GM04504 (cell line): Measurements from ENCODE around the gene KCNK7.
A peak's percentile ranks its signal among the peaks of the same experiment; 100 is the strongest.

Source experiments
- DNase-seq: peaks from one replicate; pipeline ENCODE4 v3.0.0-alpha.2; 2012; ENCODE audit warnings: low read depth

KCNK7 gene

DNA sequence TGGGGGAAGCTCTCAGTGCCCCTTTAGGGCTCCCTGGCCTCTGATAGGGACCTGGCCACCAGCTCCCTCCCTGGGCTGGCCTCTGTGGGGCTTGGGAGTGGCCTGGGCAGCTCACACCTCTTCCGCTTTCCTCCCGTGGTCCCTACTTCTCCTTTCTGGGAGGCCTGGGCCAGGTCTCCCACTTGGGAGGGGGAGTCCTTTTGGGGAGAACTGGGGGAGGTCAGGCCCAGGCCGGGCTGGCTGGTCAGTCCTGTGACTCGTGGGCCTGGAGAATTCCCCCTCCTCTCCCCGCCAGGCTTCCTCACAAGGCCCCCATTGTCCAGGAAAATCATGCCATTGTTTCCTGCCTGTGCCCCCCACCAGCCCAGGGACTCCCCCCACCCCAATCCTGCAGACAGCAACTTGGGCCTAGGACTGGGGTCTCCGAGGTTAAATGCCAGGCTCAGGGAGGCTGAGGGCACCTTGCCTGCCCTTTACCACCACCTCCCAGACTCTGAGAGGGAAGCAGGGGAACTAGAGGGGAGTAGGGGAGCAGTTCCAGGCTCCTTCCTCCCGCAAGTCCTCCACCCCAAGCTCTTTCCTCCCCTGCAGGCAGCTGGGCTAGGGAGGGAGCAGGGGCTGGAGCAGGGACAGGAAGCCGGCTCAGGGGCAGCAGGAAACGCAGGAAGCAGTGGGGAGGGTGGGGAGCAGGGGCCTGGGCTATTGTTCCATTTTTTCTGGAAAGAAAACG lies 15.6 kb upstream of the KCNK7 start:
- DNase-seq: no peak

GRCh38 chr11:65610404-65610803 lies 14.8 kb upstream of the KCNK7 start:
- DNase-seq: no peak

DNA sequence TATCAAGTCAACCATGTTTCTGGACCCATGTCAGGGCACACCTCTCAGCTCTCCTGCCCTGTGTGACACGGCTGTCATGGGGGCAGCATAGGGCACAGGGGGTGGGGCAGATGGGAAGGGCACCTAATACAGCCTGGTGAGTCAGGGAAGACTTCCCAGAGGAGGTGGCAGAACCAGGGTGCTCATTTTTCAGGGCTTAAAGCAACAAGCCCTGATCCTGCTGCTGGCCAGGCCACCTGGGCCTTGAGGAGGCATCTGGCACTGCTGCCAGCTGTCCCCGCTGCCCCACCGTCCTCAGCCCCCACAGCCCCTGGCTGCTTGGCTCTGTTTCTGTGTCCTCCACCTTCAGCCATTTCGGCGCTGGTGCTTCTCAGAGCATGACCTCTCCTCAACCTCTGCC lies 14.1 kb upstream of the KCNK7 start:
- no peak for DNase-seq

DNA sequence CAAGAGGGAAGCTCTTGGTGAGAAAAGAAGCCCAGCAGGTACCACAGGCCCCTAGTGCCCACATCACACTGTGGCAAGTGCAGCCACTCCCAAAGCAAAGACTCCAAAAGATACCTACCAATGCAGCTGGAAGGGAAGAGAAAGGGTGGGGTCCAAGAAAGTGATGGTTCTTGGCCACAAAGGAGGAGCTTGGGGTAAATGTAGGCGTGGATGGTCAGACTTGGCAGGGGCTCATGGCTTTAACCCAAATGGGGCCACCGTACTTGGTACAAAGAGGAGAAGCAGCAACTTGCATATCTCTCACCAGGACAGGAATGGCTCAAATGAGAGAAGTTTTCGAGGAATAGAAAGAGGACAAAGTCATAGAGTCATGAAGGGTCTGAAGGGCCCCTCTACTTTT lies 13.6 kb upstream of the KCNK7 start:
- DNase-seq: no peak

- no peak for DNase-seq
Measured at GRCh38 chr11:65607614-65608426, 12.2 kb upstream of the KCNK7 start.

- DNase-seq: peak; percentile 86
Measured at GRCh38 chr11:65606876-65607613, 11.4 kb upstream of the KCNK7 start.

DNA sequence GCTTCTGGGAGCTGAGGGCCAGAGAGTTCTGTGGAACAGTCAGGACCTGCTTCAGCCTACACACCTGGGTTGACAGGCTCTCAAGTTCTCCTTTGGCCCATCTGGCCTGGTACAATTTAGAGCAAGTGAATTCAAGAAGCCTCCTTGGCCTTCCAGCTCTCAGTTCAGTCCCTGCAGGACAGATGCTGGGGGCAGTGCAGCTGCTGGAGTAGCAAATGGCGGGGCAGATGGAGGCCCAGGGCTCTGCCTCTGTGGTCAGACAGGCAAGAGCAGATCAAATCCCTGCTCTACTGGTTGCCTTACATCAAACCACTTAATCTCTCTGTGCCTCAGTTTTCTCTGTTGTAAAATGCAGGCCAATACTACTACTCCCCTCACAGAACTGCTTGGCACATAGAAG lies 8.7 kb upstream of the KCNK7 start:
- no peak for DNase-seq

GRCh38 chr11:65599955-65600246 lies 4.3 kb upstream of the KCNK7 start:
- DNase-seq: no peak

DNA sequence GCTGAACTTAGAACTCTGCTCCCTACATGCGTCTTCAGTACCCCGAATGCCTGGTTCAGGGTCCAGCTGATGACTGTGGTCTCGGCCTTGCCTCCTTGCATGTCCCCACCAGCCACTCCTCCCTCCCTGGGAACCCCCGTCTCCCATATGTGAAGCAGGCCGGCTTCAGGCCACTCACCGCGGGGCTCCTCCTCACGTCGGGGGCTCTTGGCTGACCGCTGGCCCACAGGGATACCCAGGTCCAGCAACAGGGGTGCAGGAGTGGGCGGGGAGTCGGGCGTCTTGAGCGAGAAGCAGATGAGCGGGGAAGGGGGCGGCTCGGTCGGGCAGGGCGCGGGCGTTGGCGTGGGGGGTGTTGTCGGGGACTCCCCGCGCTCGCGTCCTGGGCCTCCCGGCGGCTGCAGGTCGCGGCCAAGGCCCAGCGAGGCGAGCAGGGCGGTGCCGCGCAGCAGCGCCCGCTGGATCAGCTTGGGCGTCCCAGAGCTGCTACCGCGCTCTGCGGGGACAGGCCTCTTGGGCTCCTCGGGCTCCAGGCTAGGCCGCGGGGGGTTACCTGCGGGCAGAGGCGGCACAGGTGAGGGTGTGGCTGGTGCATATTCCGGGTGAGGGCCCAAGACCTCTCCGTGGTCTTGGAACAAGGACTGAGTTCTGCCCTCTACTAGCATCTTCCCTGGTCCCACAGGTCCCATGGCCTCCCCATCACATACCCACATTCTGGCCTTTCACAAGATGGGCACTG lies 3.8 kb upstream of the KCNK7 start:
- DNase-seq: no peak

DNA sequence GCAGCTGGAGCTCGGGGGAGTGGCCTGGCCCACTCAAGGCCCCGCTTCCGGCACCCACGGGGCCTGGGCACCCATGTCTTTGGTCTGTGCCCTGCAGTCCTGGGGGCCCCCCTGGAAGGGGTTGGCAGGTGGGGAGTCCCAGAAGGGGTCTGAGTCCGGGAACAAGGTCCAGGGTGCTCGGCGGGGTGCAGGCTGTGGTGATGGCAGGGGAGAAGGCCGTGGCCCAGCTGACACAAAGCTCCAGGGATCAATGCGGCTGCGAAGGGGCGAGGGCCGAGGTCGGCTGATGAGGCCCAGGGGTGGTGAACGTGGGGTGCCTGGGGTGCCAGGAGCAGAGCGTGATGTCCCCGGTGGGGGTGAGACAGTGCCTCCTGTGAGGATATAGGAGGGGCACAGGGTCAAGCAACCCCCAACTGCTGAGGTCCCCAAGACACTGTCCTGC lies 2.7 kb upstream of the KCNK7 start:
- DNase-seq: no peak

DNA sequence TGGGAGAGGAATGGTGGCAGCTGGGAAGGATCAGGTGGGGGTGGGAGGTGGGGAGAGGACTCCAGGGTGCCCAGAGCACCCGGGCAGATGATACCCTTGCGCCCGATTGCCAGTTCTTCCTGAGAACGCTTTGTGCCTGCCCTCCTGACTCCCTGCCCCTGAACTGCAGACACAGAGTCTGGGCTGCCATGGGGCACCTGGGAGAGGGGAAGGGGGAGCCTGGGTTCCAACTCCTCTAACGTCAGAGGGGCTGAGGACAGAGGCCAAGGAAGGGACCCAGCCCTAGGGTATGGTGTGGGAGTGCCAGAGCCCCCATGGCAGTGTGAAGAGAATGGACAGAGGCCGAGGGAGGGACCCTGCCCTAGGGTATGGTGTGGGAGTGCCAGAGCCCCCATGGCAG lies 920 bp upstream of the KCNK7 start:
- DNase-seq: no peak

DNA sequence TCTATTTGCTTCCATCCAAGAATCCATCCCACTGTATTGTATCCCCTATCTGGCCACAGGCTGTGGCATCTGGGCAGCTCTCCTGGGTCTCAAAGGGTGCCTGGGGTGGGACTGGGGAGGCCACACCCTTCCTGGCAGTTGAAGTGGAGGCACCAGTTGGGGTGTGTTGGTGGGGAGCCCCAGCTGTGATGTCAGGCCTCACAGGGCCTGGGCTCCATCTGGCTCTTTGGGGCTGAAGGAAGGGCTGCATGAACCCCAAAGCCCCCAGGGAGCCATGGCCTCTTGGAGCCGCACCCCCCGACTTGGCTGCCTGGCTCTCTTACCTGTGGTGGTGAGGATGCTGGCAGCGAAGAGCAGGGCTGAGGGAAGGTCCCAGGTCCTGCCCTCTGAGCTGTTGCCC lies 469 bp downstream of the KCNK7 start:
- no peak for DNase-seq

GRCh38 chr11:65593518-65594414 lies 1.8 kb downstream of the KCNK7 start:
- DNase-seq: no peak

DNA sequence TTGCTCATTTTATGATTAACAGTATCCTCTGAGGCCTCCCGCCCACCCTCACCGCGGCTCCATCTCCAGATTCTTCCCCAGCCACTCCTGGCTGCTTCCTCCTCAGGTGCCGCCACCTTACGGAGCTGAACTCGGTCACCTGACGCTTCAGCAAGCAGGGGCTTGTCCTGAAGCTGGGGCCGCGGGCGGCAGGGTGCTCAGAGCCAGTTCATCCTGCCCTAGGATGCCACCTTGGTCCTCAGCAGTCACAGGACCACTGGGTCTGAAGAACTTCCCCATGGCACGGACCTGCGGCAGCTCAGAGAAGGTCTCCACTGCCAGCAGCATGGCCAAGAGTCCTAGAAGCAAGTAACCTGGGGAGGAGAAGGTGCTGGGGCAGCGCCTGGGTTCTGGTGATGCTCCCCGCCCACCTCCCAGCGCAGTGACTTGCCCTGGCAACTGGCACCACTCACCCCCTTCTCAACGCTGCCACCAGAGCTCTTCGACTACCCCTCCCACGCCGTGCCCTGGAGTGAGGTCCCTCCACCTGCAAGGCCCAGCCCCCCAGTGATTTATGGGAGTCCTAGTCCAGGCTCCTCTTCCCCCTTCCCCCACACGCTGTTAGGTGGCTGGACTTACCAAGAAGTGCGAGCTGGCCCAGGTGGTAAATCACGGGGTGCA lies 2.6 kb downstream of the KCNK7 start:
- DNase-seq: no peak

DNA sequence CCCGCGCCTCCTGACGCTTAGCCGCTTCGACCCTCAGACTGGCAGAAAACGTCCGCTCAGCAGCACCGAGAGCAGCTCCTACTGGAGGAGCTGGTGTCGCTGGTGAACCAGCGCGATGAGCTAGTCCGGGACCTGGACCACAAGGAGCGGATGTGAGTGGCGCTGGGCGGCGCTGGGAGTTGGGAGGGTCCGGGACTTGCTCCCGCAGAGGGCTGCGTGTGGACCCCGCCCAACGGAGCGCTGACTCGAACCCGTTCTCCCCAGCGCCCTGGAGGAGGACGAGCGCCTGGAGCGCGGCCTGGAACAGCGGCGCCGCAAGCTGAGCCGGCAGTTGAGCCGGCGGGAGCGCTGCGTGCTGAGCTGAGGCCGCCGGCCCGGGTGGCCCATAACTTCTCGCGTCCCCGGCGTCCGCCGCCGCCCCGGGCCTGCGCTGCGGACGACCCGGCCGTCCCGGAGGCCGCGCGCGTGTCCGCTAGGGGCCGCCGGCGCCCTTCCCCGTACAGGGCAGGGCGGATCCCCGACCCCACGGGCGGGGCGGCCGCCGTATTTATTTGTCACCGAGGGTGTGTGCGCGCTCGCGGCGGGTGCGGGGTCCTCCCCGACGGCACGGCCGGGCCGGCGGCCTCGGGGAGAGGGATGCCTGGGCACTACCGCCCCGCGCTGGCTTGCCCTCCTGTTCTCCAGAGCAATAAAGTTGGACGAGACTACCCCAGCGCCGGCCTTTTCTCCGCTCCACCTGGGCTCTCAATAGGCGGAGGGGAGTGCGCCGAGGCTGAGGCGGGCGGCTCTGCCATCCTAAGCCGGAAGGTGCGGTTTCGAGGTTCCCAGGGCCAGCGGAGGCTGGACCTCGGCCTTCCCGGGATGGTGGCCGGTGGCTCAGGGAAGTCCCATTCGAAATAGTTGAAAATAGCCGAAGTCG lies 3.4 kb downstream of the KCNK7 start:
- no peak for DNase-seq

- no peak for DNase-seq
Measured at GRCh38 chr11:65590240-65590738, 5.3 kb downstream of the KCNK7 start.

GRCh38 chr11:65589444-65590239 lies 6.0 kb downstream of the KCNK7 start:
- no peak for DNase-seq

GRCh38 chr11:65588199-65589054 lies 7.2 kb downstream of the KCNK7 start:
- no peak for DNase-seq
